Ascending aorta (tissue), 2 donors: ENCODE results near the gene SLFN12L. TPM values are rescaled to one million over a fixed set of nuclear protein-coding genes. Genes with fewer than 3 reads are reported as not detected.

Source experiments
- DNase-seq, 2 donors: peaks; one replicate each; pipeline ENCODE4 v3.0.0-alpha.2; 2019; ENCODE audit warnings: low spot score in 2 of 2
- H3K27ac ChIP-seq, 2 donors: fragments of 200-600 bp; sonication (generic); one replicate each; pipeline ENCODE4 v1.5.1; 2016 to 2017; ENCODE audit warnings: mild to moderate bottlenecking in 1 of 2
- H3K27me3 ChIP-seq: fragments of 200-600 bp; sonication (generic); one replicate; pipeline ENCODE4 v1.5.1; 2017
- H3K36me3 ChIP-seq, 2 donors: fragments of 200-600 bp; sonication (generic); one replicate each; pipeline ENCODE4 v1.5.1; 2016
- H3K4me1 ChIP-seq, 2 donors: fragments of 200-600 bp; sonication (generic); one replicate each; pipeline ENCODE4 v1.5.1; 2016 to 2017; ENCODE audit warnings: mild to moderate bottlenecking in 1 of 2
- H3K4me3 ChIP-seq, 2 donors: fragments of 200-600 bp; sonication (generic); one replicate each; pipeline ENCODE4 v1.5.1; 2016 to 2017; ENCODE audit warnings: mild to moderate bottlenecking in 1 of 2
- H3K9me3 ChIP-seq, 2 donors: fragments of 200-600 bp; sonication (generic); one replicate each; pipeline ENCODE4 v1.5.1; 2016
- intact Hi-C: fragments of 100-400 bp; cut with DNase I; formaldehyde crosslinking; loops from one replicate; pipeline ENCODE4 v1.15.1; 2023
- total RNA-seq: library from RNA; depleted of rRNA; stranded (reverse); fragments of >200 nt; gene quantifications from one replicate; pipeline ENCODE4 v1.1.0, GENCODE V29; 2016
- TF ChIP-seq, protein P1 (sequence below), 3 experiments: fragments of 200-600 bp in 2 of 3; fragments of 450-650 bp in 1 of 3; sonication (generic) in 2 of 3; IDR thresholded peaks; one replicate each; pipeline ENCODE4 v1.5.1; 2016 to 2019; ENCODE audit warnings: antibody characterized with exemption in 3 of 3, mild to moderate bottlenecking in 1 of 3, moderate library complexity in 1 of 3

SLFN12L gene
- total RNA-seq, 1 donor from 2014 or later, result not detected

DNA sequence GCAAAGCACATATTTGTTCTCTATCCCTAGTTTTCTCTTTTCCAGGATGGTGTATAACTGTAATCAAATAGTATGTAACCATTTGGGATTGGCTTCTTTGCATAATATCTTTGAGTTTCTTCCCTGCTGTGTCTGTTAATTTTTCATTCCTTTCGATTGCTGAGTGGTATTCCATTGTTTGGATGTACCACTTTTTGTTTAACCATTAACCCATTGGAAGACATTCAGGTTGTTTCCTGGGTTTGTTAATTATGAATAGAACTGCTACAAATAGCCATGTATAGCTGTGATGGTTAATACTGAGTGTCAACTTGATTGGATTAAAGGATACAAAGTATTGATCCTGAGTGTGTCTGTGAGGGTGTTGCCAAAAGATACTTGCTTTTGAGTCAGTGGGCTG, 84.3 kb downstream of the SLFN12L start:
- TF ChIP-seq, protein P1, sequence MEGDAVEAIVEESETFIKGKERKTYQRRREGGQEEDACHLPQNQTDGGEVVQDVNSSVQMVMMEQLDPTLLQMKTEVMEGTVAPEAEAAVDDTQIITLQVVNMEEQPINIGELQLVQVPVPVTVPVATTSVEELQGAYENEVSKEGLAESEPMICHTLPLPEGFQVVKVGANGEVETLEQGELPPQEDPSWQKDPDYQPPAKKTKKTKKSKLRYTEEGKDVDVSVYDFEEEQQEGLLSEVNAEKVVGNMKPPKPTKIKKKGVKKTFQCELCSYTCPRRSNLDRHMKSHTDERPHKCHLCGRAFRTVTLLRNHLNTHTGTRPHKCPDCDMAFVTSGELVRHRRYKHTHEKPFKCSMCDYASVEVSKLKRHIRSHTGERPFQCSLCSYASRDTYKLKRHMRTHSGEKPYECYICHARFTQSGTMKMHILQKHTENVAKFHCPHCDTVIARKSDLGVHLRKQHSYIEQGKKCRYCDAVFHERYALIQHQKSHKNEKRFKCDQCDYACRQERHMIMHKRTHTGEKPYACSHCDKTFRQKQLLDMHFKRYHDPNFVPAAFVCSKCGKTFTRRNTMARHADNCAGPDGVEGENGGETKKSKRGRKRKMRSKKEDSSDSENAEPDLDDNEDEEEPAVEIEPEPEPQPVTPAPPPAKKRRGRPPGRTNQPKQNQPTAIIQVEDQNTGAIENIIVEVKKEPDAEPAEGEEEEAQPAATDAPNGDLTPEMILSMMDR (IDR thresholded peaks at IDR 0.05), result no peak
- no peaks in the 10 kb centered on the region for H3K9me3 ChIP-seq
- H3K4me3 ChIP-seq, result no peak overlapping the region
- no peak for DNase-seq
- intact Hi-C loops, result no loop called here
- H3K4me1 ChIP-seq, result peaks cover 0 to 6% of the 10 kb centered on the region in 2 donors
- H3K36me3 ChIP-seq, result no peaks in the 10 kb centered on the region
- H3K27me3 ChIP-seq, result no peaks in the 10 kb centered on the region
- H3K27ac ChIP-seq, result no peak overlapping the region

DNA sequence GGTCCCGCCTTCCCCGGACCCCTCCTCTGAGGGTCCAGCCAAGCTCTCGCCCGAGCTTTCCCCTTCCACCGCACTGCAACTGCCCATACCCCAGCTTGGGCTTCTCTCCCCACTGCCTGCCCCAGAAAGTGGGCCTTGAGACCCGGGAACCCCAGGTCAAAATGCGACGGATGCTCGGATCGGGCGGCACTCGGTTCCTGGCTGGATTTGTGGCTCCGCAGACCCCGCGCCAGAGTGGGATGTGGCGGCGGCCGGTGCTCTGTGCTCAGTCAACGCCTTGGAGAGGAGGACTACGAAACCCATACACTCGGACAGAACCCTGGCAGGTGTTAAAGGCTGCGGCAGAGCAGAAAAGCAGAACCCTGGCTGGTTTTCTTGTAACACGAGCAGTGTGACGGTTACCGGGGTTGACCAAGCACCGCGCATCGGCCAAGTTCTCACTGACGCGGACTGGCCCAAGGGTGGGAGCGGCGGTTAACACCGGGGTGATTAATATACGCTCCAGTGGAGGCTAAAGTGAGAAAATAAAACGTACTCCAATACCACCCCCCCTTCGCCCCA, 88.0 kb downstream of the SLFN12L start:
- no peaks in the 10 kb centered on the region for H3K27me3 ChIP-seq
- TF ChIP-seq, protein P1 (IDR thresholded peaks at IDR 0.05), result no peak
- peak overlapping the region; percentile 69 to 96 for H3K4me3 ChIP-seq
- H3K9me3 ChIP-seq, result no peaks in the 10 kb centered on the region
- intact Hi-C loops, result loop anchor here (2.0 to 5.0 kb wide), 3 partner anchors 17 to 118 kb away; partner anchors contain the start of genes SLFN11 and SLFN12
- peak overlapping the region in 1 of 2 donors; percentile 26 for H3K27ac ChIP-seq
- DNase-seq, result no peak
- H3K36me3 ChIP-seq, result no peaks in the 10 kb centered on the region
- H3K4me1 ChIP-seq, result peaks cover 0 to 9% of the 10 kb centered on the region in 2 donors

DNA sequence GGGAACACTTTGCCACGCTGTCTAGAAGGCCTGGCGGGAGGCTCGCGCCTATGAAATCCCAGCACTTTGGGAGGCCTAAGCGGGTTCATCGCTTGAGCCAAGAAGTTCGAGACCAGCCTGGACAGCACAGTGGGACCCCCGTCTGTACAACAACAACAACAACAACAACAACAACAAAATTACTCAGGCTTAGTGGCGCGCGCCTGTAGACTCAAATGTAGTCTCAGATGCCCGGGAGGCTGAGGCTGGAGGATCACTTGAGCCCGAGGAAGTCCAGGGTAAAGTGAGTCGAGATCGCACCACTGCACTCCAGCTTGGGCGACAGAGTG, 88.6 kb downstream of the SLFN12L start:
- TF ChIP-seq, protein P1 (IDR thresholded peaks at IDR 0.05), result no peak
- Histone ChIP-seq H3K4me1 (peaks cover 0 to 9% of the 10 kb centered on the region in 2 donors), H3K27me3 (no peaks in the 10 kb centered on the region), H3K4me3 (peak overlapping the region; percentile 69 to 96), H3K9me3 (no peaks in the 10 kb centered on the region), H3K36me3 (no peaks in the 10 kb centered on the region), H3K27ac (peak overlapping the region in 1 of 2 donors; percentile 71)
- intact Hi-C loops, result loop anchor here (2.0 to 5.0 kb wide), 3 partner anchors 16 to 118 kb away; partner anchors contain the start of genes SLFN11 and SLFN12
- no peak for DNase-seq

DNA sequence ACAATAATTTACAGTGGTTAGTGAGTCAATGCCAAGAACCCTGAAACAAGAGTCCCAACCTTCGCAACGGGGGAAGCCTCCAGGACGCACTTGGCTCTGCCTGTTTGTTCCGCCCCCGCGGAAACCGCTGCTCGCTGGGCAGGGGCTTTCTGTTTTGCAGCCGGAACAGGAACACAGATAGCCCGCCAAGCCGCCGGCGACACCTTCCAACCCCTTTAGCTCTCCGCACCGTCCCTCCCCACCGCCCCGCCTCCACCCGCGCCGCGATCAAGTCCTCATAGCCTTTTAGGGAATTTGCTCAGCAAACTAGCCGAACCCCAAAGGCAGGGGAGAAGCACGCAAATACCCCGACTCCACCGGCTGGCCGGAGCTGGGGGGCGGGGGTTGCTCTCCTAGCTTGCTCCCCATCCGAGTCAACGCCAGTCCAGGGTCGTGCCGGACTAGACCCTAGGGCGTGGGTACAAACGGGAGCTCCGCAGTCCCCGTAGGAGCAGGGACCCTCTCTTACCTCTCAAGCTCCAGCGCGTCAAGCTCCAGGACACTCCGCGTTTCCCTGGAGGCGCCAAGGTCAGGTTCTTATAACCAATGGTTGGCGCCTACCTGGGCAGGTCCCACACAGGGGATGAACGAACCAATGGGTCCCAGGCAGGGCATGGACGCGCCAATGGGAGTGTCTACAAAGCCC, 89.1 kb downstream of the SLFN12L start, which contains the start of gene SLFN13:
TSS of gene SLFN13 (minus strand) at position 553 of the 685 bp plus-strand sequence. CDS start 3,086 bp downstream, outside the sequence.
- peaks cover 0 to 9% of the 10 kb centered on the region in 2 donors for H3K4me1 ChIP-seq
- H3K36me3 ChIP-seq, result no peaks in the 10 kb centered on the region
- TF ChIP-seq, protein P1 (IDR thresholded peaks at IDR 0.05), result no peak
- intact Hi-C loops, result loop anchor here (2.0 to 5.0 kb wide), 3 partner anchors 16 to 119 kb away; partner anchors contain the start of genes SLFN11 and SLFN12
- H3K4me3 ChIP-seq, result peak within 1 kb of the TSS; percentile 69 to 96
- DNase-seq, result peak; percentile 57 to 85
- no peaks in the 10 kb centered on the region for H3K9me3 ChIP-seq
- H3K27me3 ChIP-seq, result no peaks in the 10 kb centered on the region
- peak within 1 kb of the TSS; percentile 42 to 71 for H3K27ac ChIP-seq

DNA sequence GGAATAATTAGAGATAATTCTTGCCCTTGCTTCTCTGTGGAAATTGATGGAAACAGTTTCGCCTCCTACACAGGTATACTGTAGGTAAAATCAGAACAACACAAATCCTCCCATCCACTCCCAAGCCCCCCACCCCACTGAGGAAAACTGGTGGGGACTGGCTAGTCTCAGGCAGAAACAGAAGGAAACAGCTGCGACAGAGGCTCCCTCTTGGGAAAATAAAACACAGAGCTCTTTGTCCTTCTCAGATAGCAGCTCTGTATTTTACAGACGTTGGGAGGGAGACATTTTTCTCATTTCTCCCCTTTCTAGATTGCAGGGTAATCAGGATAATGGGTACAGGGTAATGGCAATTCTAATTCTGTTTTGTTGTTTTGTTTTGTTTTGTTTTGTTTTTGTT, 90.0 kb downstream of the SLFN12L start:
- intact Hi-C loops, result loop anchor here (5.0 kb wide), 2 partner anchors 75 to 120 kb away; partner anchors contain the start of gene SLFN11
- H3K9me3 ChIP-seq, result no peaks in the 10 kb centered on the region
- H3K4me1 ChIP-seq, result peaks cover 0 to 9% of the 10 kb centered on the region in 2 donors
- TF ChIP-seq, protein P1 (IDR thresholded peaks at IDR 0.05), result no peak
- H3K27ac ChIP-seq, result peak overlapping the region in 1 of 2 donors; percentile 71
- no peaks in the 10 kb centered on the region for H3K36me3 ChIP-seq
- DNase-seq, result no peak
- peak overlapping the region in 1 of 2 donors; percentile 96 for H3K4me3 ChIP-seq
- H3K27me3 ChIP-seq, result no peaks in the 10 kb centered on the region
